Stimulated activated CD8-positive, alpha-beta memory T cell treated with anti-CD3 and anti-CD28 coated beads, Interleukin-2, amount 100 ng/mL, for 48 hours (primary cell): ENCODE results near the gene INF2.

Experiments
- DNase-seq, 2 donors: peaks; one replicate each; pipeline ENCODE4 v3.0.0-alpha.2; 2020; ENCODE audit warnings: low read depth in 2 of 2

INF2 gene

GRCh38 chr14:104689881-104690711 is 678 bp downstream of the INF2 start:
- DNase-seq = no peak

- no peak for DNase-seq
Measured at GRCh38 chr14:104690861-104691455, 1.5 kb downstream of the INF2 start.

- no peak for DNase-seq
Measured at GRCh38 chr14:104691546-104692260, 2.3 kb downstream of the INF2 start.

DNA sequence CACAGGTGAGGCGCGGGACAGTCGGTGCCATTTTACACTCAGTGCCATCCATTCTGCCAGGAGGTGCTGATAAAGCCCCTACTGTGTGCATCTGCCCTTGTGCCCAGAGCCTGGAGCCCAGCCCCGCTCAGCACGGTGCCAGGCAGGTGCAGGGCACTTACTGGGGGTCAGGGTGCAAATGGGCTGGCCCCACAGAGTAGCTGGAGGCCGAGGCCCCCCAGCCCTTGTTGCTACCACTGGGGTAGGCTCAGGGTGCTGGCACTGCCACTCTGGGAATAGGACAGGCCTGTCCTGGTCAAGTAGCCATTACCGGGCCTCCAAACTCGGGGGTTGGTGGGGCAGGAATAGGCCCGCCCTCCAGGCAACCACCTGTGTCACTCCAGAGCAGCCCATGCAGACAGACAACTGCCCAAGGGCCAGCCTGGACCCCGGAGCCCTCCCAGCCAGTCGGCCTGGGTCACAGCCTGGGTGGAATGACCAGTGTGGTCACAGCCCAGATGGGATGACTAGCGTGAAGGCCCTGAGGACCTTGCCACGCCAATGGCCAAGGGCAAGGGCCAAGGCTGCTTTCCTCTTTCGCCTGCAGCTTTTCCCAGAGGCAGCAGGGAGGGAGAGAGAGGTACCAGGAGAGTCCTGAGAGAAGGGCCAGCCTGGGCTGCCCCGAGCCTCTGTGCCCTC is 3.0 kb downstream of the INF2 start:
- DNase-seq = no peak

DNA sequence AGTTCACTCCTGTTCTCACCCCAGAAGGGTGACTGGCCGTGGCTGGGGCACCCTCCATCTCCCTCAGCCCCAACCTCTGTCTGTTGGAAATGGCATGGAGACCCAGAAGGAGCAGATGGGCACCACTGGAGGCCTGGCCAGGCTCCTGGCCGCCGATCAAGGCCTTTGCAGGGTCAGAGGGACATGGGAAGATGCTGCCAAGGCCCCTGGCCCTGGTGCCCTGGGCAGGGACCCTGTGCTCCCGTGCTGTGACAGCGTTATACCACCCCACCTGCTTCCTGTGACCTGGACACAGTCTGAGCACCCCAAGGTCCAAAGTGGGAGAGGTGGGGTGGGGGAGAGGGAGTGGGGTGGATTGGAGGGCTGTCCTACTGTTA is 3.5 kb downstream of the INF2 start:
- no peak for DNase-seq

DNA sequence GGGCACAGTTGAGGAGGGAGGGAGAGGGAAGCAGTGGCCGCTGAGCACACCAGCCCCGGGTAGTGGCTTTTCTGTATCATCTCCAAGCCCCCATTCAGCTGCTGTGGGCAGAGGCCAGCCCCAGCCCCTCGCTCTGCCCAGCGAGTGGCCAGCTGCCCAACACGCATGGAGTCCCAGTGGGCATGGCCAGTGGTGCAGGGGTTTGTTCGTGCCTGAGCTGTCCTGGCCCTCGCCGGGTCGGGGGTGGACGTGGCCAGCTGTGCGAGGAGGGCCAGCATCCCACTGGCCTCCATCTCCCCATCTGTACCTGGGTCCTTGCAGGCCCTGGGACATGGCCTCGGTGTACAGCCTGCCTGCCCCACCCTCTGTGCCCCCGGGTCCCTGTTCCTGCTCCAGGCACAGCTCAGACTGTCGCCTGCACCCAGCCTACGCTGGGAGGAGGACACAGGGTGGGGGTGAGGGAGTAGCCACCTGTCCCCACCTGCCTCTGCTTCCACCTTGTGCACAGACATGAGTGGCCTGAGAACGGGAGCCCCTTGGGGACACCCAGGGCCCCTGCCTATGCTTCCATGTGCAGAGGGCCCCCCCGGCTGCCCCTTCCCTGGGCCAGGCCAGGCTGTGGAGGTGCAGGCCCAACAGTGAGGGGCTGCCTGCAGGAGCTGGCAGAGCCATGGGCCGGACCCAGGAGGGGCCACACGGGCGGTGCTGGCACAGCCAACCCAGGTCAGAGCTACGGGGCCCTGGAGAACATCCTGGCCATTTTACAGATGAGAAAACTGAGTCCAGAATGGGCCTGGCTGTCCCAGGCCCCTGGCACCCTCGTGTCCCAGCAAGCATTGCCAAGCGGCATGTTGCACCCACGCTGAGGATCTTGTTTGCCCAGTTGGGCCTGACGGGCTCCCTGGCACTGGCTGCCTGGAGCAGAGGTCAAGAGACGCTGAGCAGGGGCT is 4.3 kb downstream of the INF2 start:
- no peak for DNase-seq

- DNase-seq = no peak
Measured at GRCh38 chr14:104694475-104694950, 5.1 kb downstream of the INF2 start.

- DNase-seq = no peak
Measured at GRCh38 chr14:104694991-104695659, 5.7 kb downstream of the INF2 start.

- no peak for DNase-seq
Measured at GRCh38 chr14:104695660-104696000, 6.2 kb downstream of the INF2 start.

- DNase-seq = no peak
Measured at GRCh38 chr14:104696671-104697316, 7.4 kb downstream of the INF2 start.

- no peak for DNase-seq
Measured at GRCh38 chr14:104697317-104697703, 7.9 kb downstream of the INF2 start.

DNA sequence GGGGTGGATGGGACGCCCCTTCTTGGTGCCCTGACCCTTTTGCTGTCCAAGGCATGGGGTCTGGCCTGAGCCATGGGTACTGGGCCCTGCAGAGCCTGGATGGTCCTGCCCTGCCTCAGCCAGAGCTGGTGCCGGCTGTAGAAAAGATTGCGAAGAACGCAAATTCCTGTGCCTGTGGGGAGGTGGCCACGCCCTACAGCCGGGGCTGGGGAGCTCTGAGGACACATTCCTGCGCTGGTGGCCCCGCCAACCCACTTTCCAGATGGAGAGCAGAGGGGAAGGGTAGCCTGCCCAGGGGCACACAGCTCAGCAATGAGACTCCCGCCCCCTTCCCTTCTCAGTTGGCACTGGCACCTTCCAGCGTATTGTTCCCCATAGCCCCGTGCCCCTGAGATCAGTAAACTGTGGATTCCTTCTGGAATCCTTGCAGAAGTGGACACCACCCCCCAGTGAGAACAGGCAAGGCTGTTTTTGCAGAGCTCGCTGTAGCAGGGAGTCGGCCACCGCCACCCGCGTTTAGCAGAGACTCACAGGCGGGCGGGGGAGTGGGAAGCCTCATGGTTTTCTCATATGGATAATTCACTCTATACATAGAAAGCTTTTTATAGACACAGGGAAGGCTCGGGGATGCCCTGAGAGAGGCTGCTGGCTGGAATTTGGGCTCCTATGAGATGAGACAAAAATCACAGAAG is 8.6 kb downstream of the INF2 start:
- no peak for DNase-seq

DNA sequence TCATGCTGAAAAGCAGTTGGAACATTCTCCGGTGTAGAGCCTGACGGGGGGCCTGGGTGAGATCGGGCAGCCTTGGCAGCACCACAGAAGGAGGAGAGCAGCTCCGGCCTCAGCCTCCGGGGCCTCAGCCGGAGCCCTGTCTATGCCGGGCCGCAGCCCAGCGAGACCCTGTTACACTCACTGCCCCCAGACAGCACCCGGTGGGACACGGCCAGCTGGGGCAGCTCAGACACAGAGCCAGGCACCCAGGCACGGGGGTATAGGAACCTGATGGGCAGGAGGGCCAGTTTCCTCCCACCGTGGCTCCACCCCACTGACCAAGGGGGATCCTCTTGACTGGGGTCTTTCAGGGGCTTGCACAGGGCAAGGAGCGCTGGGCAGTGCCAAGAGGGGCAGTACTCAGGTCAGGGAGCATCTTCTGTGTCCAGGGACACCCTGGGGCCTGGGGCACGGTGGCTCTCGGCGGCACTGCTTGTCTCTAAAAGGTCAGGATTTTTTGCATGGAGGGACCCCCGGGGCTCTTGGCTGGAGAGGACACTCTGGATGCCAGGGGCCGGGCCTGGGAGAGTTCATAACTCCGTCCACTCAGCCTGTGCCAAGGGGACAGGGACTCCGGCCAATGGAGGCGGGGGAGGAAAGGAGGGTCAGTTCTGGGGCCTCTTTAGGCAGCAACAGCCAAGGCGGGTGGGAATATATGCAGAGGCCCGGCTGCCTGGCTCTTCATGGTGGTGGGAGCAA is 9.4 kb downstream of the INF2 start:
- DNase-seq = no peak

DNA sequence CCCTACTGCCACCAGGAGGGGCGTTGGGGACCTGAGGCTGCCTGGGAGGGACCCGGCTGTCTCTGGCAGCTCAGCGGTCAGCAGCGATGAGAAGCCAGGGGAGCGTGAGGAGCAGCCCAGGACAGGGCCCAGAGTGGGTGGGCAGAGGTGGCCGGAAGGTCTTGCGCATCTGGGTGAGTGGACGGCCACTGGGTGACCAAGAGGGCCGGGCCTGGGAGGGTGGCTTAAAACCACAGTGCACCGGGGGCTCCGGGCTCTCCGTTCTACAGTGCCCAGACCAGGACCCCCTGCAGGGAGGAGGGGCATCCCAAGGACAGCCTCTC is 10.0 kb downstream of the INF2 start:
- DNase-seq = no peak

DNA sequence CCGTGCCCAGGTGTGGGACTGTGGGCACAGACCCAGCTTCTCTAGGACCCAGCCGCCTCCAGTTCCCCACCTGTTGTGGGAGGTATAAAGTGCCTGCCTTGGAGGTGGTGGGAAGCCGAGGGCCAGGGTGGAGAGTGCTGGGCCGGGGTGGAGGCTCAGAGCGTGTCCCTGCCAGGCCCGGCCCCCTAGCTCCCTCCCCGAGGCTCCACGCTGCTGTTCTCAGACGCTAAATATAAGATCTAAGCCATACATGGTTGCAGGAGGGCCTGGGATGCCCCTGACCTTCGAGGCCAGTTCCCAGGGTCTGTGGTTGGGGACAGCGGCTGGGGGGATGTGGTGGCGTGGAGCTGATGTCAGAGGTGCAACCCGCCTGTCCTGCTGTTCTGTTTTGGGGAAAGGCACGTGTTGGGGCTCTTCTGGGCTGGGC is 10.8 kb downstream of the INF2 start:
- DNase-seq = no peak

DNA sequence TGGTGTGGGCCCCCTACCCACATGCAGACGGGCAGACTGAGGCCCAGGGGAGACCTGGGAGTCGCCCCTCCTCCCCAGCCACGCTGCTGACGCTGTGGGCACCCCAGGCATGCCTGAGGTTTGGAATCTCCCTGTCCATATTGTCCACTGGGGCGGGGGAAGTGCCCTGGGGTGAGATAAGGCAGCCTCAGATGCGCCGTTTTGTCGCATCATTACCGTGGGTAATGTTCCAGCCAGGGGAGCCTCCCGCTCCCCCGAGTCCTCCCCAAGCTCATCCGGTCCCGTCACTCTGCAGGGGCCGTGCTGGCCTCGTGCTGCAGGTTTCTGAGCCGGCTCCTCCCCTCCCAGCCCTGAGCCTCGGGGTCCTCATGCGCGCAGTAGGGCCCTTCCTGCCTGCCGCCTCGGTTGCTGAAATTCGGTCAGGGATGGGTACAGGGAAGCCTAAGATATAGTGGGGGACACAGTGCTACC is 11.4 kb downstream of the INF2 start:
- no peak for DNase-seq

DNA sequence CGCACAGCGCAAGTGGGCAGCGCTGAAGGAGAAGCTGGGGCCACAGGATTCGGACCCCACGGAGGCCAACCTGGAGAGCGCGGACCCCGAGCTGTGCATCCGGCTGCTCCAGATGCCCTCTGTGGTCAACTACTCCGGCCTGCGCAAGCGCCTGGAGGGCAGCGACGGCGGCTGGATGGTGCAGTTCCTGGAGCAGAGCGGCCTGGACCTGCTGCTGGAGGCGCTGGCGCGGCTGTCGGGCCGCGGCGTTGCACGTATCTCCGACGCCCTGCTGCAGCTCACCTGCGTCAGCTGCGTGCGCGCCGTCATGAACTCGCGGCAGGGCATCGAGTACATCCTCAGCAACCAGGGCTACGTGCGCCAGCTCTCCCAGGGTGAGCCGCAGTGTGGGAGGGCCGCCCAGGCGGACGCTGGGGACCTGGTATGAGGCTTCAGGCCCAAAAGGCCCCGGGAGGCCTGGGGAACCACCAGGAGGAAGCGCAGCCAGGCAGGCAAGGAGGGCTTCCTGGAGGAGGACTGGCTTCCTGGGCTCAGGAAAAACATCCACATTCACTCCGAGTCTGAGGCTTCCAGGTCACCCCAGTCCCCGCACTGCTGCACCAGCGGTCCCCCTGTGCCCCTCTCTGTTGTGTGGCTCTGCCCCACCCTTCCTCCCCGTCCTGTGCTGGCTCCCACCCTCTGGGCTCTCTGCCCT is 12.1 kb downstream of the INF2 start:
- DNase-seq = no peak

DNA sequence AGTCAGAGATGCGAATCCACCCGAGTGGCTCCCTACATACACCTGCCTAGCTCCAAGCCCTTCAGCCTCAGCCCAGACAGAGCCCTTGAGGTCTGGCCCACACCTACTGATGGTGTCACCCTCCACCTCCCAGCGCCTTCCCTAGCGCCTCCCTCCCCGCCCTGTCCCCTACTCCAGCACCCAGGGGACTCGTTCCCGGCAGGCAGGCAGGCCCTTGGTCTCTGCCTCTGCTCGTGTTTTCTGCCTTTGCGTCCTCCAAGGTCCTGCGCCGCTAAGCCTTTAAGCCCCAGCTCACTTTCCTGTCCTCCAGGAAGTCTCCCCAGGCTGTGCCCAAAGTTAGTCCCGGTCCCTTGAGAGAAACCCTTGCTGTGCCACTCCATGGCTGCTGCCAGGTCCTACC is 12.7 kb downstream of the INF2 start:
- DNase-seq = no peak
